Ishikawa (cell line): Measurements from ENCODE around the gene CSE1L.

Experiments
- EGR1 ChIP-seq: IDR thresholded peaks from 2 replicates; pipeline ENCODE4 v1.6.1; 2012
- EP300 ChIP-seq: IDR thresholded peaks from 2 replicates; pipeline ENCODE4 v1.6.1; 2012; ENCODE audit warnings: borderline replicate concordance
- FOXM1 ChIP-seq: IDR thresholded peaks from 2 replicates; pipeline ENCODE4 v1.6.1; 2012; ENCODE audit warnings: low read depth, borderline replicate concordance
- TEAD4 ChIP-seq: IDR thresholded peaks from 2 replicates; pipeline ENCODE4 v1.6.1; 2012
- YY1 ChIP-seq: IDR thresholded peaks from 2 replicates; pipeline ENCODE4 v1.6.1; 2012; ENCODE audit warnings: low read depth
- ZBTB7A ChIP-seq: IDR thresholded peaks from 2 replicates; pipeline ENCODE4 v1.6.1; 2012; ENCODE audit warnings: low read depth
- TF ChIP-seq, protein P1 (sequence below): IDR thresholded peaks from 2 replicates; pipeline ENCODE4 v1.6.1; 2012
- TF ChIP-seq, protein P2 (sequence below): IDR thresholded peaks from 2 replicates; pipeline ENCODE4 v1.6.1; 2012; ENCODE audit warnings: low read depth, mild to moderate bottlenecking
- TF ChIP-seq, protein P3 (sequence below): IDR thresholded peaks from 2 replicates; pipeline ENCODE4 v1.6.1; 2012

DNA sequence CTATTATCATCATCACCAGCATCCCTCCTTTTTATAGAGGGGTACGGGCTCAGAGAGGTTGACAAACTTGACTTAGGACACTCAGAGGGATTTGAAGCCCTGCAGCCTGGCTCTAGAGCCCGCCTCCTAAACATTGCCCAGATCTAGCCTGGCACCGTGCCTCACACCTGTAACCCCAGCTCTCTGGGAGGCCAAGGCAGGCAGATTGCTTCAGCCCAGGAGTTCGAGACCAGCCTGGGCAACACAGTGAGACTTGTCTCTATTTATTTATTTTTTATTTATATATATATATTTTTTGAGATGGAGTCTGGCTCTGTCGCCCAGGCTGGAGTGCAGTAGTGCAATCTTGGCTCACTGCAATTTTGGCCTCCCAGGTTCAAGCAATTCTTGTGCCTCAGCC lies 6.3 kb upstream of the CSE1L start:
- TF ChIP-seq, protein P1, sequence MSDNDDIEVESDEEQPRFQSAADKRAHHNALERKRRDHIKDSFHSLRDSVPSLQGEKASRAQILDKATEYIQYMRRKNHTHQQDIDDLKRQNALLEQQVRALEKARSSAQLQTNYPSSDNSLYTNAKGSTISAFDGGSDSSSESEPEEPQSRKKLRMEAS, result no peak
- TF ChIP-seq, protein P2, sequence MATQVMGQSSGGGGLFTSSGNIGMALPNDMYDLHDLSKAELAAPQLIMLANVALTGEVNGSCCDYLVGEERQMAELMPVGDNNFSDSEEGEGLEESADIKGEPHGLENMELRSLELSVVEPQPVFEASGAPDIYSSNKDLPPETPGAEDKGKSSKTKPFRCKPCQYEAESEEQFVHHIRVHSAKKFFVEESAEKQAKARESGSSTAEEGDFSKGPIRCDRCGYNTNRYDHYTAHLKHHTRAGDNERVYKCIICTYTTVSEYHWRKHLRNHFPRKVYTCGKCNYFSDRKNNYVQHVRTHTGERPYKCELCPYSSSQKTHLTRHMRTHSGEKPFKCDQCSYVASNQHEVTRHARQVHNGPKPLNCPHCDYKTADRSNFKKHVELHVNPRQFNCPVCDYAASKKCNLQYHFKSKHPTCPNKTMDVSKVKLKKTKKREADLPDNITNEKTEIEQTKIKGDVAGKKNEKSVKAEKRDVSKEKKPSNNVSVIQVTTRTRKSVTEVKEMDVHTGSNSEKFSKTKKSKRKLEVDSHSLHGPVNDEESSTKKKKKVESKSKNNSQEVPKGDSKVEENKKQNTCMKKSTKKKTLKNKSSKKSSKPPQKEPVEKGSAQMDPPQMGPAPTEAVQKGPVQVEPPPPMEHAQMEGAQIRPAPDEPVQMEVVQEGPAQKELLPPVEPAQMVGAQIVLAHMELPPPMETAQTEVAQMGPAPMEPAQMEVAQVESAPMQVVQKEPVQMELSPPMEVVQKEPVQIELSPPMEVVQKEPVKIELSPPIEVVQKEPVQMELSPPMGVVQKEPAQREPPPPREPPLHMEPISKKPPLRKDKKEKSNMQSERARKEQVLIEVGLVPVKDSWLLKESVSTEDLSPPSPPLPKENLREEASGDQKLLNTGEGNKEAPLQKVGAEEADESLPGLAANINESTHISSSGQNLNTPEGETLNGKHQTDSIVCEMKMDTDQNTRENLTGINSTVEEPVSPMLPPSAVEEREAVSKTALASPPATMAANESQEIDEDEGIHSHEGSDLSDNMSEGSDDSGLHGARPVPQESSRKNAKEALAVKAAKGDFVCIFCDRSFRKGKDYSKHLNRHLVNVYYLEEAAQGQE, result no peak
- TF ChIP-seq FOXM1 (no peak), TEAD4 (no peak), EGR1 (no peak), ZBTB7A (no peak), YY1 (no peak), EP300 (no peak)
- TF ChIP-seq, protein P3, sequence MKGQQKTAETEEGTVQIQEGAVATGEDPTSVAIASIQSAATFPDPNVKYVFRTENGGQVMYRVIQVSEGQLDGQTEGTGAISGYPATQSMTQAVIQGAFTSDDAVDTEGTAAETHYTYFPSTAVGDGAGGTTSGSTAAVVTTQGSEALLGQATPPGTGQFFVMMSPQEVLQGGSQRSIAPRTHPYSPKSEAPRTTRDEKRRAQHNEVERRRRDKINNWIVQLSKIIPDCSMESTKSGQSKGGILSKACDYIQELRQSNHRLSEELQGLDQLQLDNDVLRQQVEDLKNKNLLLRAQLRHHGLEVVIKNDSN, result no peak
